Measurements from ENCODE around the gene CEP295NL. TPM values are rescaled to one million over a fixed set of nuclear protein-coding genes. Genes with fewer than 3 reads are reported as not detected.
A peak's percentile ranks its signal among the peaks of the same experiment; 100 is the strongest.

CEP295NL gene
- total RNA-seq, 1 experiment from 2014 or later: 1.9 TPM

DNA sequence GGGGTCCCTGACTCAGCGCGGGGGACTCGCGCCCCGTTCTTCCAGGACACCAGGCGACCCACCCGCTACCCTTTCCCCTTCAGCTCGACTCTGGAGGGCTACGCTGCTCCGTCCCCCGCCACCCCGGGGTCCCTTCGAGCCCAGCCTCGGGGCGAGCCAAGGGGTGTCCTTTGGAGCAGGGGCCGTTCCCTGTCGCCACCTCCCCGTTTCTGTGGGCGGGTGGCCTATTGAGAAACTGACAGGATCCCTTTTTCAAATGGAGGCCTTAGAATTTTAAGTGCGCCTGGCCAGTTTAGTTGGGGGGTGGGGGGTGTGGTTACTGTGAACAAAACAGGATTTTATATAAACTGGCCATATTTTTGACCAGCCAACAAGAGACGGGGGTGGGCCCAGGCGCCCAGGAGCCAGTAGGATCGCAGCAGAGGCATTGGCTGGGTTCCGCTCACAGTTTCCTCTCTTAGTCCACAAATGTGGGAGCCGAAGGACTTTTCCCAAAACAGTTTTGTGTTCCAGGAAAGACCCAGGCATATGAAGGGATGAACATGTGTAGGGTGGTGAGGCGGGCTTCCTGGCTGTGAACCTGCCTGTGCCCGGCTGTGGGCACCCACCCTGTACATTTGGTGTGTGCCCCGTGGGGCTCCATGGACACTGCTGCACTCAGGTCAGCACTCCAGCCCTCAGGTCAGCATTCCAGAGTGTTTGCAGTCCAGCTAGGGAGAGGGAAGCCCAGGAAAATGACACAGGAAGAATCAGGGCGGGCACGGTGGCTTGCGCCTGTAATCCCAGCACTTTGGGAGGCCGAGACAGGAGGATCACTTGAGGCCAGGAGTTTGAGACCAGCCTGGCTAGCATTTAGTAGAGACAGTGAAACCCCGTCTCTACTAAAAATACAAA, 22.9 kb upstream of the CEP295NL start:
- no peak for TF ChIP-seq CEBPB (IDR thresholded peaks at IDR 0.05; ENCODE audit: low read depth)
- no peak for TF ChIP-seq EZH2phosphoT487 (IDR thresholded peaks at IDR 0.05; ENCODE audit: borderline replicate concordance)
- no peak for TF ChIP-seq JUND (IDR thresholded peaks at IDR 0.05)
- no peak for TF ChIP-seq YY1 (IDR thresholded peaks at IDR 0.05; ENCODE audit: extremely low read depth, insufficient replicate concordance, low read depth, low read length)
- TF ChIP-seq SIN3A (IDR thresholded peaks at IDR 0.05; ENCODE audit: low read depth): no peak
- TF ChIP-seq ZNF274 (IDR thresholded peaks at IDR 0.05; ENCODE audit: low read depth, low read length): no peak
- TF ChIP-seq SP1 (IDR thresholded peaks at IDR 0.05; ENCODE audit: low read depth): no peak
- TF ChIP-seq SRF (IDR thresholded peaks at IDR 0.05; ENCODE audit: low read depth): no peak
- no peak for TF ChIP-seq EZH2 (IDR thresholded peaks at IDR 0.05)
- TF ChIP-seq, protein P1, sequence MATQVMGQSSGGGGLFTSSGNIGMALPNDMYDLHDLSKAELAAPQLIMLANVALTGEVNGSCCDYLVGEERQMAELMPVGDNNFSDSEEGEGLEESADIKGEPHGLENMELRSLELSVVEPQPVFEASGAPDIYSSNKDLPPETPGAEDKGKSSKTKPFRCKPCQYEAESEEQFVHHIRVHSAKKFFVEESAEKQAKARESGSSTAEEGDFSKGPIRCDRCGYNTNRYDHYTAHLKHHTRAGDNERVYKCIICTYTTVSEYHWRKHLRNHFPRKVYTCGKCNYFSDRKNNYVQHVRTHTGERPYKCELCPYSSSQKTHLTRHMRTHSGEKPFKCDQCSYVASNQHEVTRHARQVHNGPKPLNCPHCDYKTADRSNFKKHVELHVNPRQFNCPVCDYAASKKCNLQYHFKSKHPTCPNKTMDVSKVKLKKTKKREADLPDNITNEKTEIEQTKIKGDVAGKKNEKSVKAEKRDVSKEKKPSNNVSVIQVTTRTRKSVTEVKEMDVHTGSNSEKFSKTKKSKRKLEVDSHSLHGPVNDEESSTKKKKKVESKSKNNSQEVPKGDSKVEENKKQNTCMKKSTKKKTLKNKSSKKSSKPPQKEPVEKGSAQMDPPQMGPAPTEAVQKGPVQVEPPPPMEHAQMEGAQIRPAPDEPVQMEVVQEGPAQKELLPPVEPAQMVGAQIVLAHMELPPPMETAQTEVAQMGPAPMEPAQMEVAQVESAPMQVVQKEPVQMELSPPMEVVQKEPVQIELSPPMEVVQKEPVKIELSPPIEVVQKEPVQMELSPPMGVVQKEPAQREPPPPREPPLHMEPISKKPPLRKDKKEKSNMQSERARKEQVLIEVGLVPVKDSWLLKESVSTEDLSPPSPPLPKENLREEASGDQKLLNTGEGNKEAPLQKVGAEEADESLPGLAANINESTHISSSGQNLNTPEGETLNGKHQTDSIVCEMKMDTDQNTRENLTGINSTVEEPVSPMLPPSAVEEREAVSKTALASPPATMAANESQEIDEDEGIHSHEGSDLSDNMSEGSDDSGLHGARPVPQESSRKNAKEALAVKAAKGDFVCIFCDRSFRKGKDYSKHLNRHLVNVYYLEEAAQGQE (IDR thresholded peaks at IDR 0.05; ENCODE audit: low read depth): no peak
- TF ChIP-seq, protein P2, sequence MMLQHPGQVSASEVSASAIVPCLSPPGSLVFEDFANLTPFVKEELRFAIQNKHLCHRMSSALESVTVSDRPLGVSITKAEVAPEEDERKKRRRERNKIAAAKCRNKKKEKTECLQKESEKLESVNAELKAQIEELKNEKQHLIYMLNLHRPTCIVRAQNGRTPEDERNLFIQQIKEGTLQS (IDR thresholded peaks at IDR 0.05): no peak
- POLR2A ChIA-PET: no interaction called here
- Histone ChIP-seq H3K4me2 (ENCODE audit: low read length) (peak overlapping the region; percentile 67), H3K9me2 (ENCODE audit: insufficient read depth) (no peaks in the 10 kb centered on the region), H3K4me1 (ENCODE audit: control insufficient read depth in 1 of 2, insufficient read depth in 2 of 2, low read length in 2 of 2) (peaks cover 17 to 57% of the 10 kb centered on the region in 2 experiments), H2AFZ (ENCODE audit: low read depth, low read length, poor library complexity, severe bottlenecking) (peak overlapping the region; percentile 10), H3K79me2 (ENCODE audit: insufficient read depth, low read length) (peaks cover 27% of the 10 kb centered on the region; the same call in 1 of the 2 replicates), H4K20me1 (ENCODE audit: insufficient read depth) (no peaks in the 10 kb centered on the region), H3K27me3 (ENCODE audit: insufficient read depth, low read length) (no peaks in the 10 kb centered on the region), H3K27ac (ENCODE audit: low read depth, low read length) (peak overlapping the region; percentile 9; the same call in 1 of the 2 replicates), H3K9ac (ENCODE audit: low read length) (peak overlapping the region; percentile 34; the same call in 1 of the 2 replicates), H3K4me3 (replicated peaks in 1 of 2; ENCODE audit: low read depth in 1 of 2, low read length in 2 of 2) (peak overlapping the region; percentile 21 to 46), H3K9me3 (ENCODE audit: control insufficient read depth in 1 of 2, insufficient read depth in 1 of 2, low read depth in 1 of 2, low read length in 2 of 2) (no peaks in the 10 kb centered on the region), H3K36me3 (ENCODE audit: control insufficient read depth in 1 of 2, insufficient read depth in 2 of 2, low read length in 2 of 2) (peaks cover 0 to 5% of the 10 kb centered on the region in 2 experiments; a peak in 2 of 4 replicates)
- DNase-seq (ENCODE audit: low read depth, low spot score): no peak
- ATAC-seq: no peak
- CTCF ChIA-PET: interaction anchor here (1.8 kb wide), 1 partner anchor 45 kb away, joined by 4 read pairs; no protein-coding TSS in a partner anchor
- RAD21 ChIA-PET (ENCODE audit: low non-redundant PET in 1 of 2, low total read pairs in 2 of 2, uncharacterized antibody in 2 of 2, unreplicated experiment in 2 of 2): no interaction called here
- intact Hi-C loops (cut with micrococcal nuclease): no loop called here
- BruUV-seq (replicated peaks): no TSS peak

All from HCT116 (cell line).